ENCODE data around the gene TRIM71.

TRIM71 gene

DNA sequence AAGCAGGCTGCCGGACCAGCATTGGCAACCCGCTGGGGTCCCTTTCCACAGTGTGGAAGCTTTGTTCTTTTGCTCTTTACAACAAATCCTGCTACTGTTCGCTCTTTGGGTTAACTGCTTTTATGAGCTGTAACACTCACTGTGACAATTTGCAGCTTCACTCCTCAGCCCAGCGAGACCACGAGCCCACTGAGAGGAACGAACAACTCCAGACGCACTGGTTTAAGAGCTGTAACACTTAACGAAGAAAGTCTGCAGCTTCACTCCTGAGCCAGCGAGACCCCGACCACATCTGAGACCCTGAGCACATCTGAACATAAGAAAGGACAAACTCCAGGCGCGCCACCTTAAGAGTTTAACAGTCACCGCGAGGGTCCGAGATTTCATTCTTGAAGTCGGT is 122.9 kb downstream of the TRIM71 start:
- TF ChIP-seq FOXP2 (optimal IDR thresholded peaks at IDR 0.05; ENCODE audit: borderline replicate concordance, extremely low read depth, extremely low read length, insufficient read depth): no peak
- TF ChIP-seq TAF1 (IDR thresholded peaks at IDR 0.05; ENCODE audit: borderline replicate concordance, insufficient read depth, low read length): no peak
- TF ChIP-seq POLR2AphosphoS5 (IDR thresholded peaks at IDR 0.05; ENCODE audit: low read depth, low read length): no peak
- TF ChIP-seq REST (IDR thresholded peaks at IDR 0.05; ENCODE audit: insufficient read depth in 1 of 2, low read depth in 2 of 2, low read length in 2 of 2): no peak
- no peak for TF ChIP-seq SIN3A (IDR thresholded peaks at IDR 0.05; ENCODE audit: borderline replicate concordance, insufficient read depth, low read length)

- TF ChIP-seq REST (IDR thresholded peaks at IDR 0.05; ENCODE audit: insufficient read depth in 1 of 2, low read depth in 2 of 2, low read length in 2 of 2) (no peak), FOXP2 (optimal IDR thresholded peaks at IDR 0.05; ENCODE audit: borderline replicate concordance, extremely low read depth, extremely low read length, insufficient read depth) (no peak), SIN3A (IDR thresholded peaks at IDR 0.05; ENCODE audit: borderline replicate concordance, insufficient read depth, low read length) (no peak), TAF1 (IDR thresholded peaks at IDR 0.05; ENCODE audit: borderline replicate concordance, insufficient read depth, low read length) (no peak), POLR2AphosphoS5 (IDR thresholded peaks at IDR 0.05; ENCODE audit: low read depth, low read length) (no peak)
Measured at GRCh38 chr3:32945136-32945535, 127.3 kb downstream of the TRIM71 start.

DNA sequence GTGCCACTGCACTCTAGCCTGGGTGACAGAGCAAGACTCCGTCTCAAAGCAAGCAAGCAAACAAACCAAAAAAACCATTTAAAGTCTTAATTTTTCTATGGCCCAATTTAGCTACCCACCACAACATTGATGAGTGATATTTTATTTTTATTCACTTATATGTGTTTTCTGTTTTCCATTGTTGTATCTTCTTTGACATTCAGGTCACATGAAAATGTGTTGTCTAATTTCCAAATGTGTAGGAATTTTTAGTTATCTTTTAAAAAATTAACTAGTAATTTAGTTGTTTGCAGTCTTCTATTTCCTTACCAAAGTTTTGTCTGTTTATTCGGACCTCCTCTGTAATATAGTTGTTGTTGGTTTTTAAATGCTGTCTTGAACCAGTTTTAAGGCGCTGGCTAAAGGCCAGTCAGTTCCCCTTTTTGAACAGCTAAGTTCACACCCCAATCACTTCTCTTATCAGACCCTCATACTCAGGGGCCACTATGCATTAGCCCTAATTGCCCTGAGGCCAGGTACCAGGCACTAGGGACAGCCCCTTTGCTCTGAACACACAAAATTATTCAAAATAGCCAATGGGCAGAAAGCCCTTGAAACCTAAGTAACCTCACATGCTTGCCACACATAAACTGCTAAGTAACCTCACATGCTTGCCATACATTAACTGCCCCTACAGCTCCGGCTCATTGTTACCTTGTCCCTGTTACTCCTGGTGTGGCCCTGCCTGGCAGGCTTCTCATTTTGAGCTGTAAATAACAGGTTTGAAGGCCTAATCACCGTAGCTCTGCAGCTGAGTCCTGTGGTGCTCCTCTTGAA is 129.4 kb downstream of the TRIM71 start:
- TF ChIP-seq FOXP2 (optimal IDR thresholded peaks at IDR 0.05; ENCODE audit: borderline replicate concordance, extremely low read depth, extremely low read length, insufficient read depth): no peak
- no peak for TF ChIP-seq POLR2AphosphoS5 (IDR thresholded peaks at IDR 0.05; ENCODE audit: low read depth, low read length)
- no peak for TF ChIP-seq REST (IDR thresholded peaks at IDR 0.05; ENCODE audit: insufficient read depth in 1 of 2, low read depth in 2 of 2, low read length in 2 of 2)
- TF ChIP-seq TAF1 (IDR thresholded peaks at IDR 0.05; ENCODE audit: borderline replicate concordance, insufficient read depth, low read length): no peak
- no peak for TF ChIP-seq SIN3A (IDR thresholded peaks at IDR 0.05; ENCODE audit: borderline replicate concordance, insufficient read depth, low read length)

Data from PFSK-1 (cell line).